ENCODE data around the gene TBC1D9.

Gene TBC1D9

DNA sequence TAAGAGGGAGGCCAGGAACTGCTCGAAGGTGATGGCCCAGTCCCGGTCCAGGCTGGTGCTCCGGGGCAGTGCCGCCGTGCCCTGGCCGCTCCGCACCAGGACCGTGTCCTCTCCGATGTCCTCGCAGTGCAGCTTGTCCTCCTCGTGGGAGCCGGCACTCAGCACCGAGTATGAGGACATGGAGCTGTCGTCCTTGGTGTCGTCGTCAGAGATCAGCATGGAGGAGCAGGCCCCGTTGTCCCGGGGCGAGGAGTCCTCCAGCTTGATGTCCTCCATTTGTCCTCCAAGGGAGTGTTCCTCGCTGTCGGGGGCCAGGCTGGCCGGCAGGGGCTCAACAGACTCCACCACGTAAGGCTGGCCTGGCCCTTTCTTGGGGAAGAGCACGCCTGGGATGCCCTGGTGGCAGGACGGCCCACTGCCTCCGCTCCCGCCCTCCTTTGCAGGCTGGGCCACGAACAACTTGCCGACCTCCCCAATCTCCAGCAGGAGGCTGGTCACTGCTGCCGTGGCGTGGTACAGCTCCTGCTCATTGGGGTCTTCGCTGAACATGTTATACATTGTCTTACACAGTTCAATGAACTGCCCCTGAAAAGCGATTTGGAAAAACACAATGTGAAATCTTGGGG lies 133.7 kb downstream of the TBC1D9 start:
- Histone ChIP-seq H3K79me2 (ENCODE audit: insufficient read depth, low read length) (no peaks in the 10 kb centered on the region), H3K4me3 (ENCODE audit: low read length, poor library complexity, severe bottlenecking) (no peak overlapping the region), H3K27me3 (ENCODE audit: insufficient read depth, low read length, poor library complexity, severe bottlenecking) (no peaks in the 10 kb centered on the region), H2AFZ (ENCODE audit: low read length) (no peak overlapping the region), H3K4me2 (ENCODE audit: low read depth, low read length, poor library complexity, severe bottlenecking) (no peak overlapping the region), H3K9me2 (replicated peaks; ENCODE audit: low read depth, low read length) (no peaks in the 10 kb centered on the region), H4K20me1 (ENCODE audit: insufficient read depth, low read length, poor library complexity, severe bottlenecking) (no peaks in the 10 kb centered on the region), H3K9ac (ENCODE audit: low read depth, low read length, poor library complexity, severe bottlenecking) (no peak overlapping the region), H3K9me3 (ENCODE audit: insufficient read depth, low read depth, low read length) (no peaks in the 10 kb centered on the region), H3F3A (ENCODE audit: low read depth) (no peaks in the 10 kb centered on the region), H3K36me3 (ENCODE audit: insufficient read depth, low read length) (no peaks in the 10 kb centered on the region), H3K4me1 (ENCODE audit: insufficient read depth, low read length, poor library complexity, severe bottlenecking) (peaks cover 19% of the 10 kb centered on the region)
- TF ChIP-seq, protein P1, sequence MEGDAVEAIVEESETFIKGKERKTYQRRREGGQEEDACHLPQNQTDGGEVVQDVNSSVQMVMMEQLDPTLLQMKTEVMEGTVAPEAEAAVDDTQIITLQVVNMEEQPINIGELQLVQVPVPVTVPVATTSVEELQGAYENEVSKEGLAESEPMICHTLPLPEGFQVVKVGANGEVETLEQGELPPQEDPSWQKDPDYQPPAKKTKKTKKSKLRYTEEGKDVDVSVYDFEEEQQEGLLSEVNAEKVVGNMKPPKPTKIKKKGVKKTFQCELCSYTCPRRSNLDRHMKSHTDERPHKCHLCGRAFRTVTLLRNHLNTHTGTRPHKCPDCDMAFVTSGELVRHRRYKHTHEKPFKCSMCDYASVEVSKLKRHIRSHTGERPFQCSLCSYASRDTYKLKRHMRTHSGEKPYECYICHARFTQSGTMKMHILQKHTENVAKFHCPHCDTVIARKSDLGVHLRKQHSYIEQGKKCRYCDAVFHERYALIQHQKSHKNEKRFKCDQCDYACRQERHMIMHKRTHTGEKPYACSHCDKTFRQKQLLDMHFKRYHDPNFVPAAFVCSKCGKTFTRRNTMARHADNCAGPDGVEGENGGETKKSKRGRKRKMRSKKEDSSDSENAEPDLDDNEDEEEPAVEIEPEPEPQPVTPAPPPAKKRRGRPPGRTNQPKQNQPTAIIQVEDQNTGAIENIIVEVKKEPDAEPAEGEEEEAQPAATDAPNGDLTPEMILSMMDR (conservative IDR thresholded peaks at IDR 0.05; ENCODE audit: low read length), result no peak
- no peak for TF ChIP-seq EZH2phosphoT487 (IDR thresholded peaks at IDR 0.05; ENCODE audit: borderline replicate concordance)

DNA sequence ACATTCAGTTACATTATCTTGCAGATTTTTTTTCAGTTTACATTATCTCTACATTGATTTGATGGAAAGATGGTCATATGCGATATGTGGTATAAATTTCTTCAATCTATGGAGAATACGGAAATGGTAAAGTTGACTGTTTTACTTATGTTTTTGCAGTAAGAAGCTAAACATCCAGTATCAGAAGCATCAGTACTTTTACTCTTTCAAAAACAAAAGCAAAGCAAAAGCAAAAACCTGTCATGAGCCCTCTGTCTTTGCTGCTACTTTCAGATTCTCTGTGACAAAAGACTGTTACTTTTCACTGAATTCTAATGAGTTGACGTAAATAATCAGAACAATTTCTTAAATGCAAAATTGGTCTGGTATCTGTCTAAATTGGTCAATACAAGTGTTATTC lies 135.0 kb downstream of the TBC1D9 start:
- Histone ChIP-seq H4K20me1 (ENCODE audit: insufficient read depth, low read length, poor library complexity, severe bottlenecking) (no peaks in the 10 kb centered on the region), H3K4me1 (ENCODE audit: insufficient read depth, low read length, poor library complexity, severe bottlenecking) (peaks cover 19% of the 10 kb centered on the region), H3K79me2 (ENCODE audit: insufficient read depth, low read length) (no peaks in the 10 kb centered on the region), H3K36me3 (ENCODE audit: insufficient read depth, low read length) (no peaks in the 10 kb centered on the region), H3F3A (ENCODE audit: low read depth) (no peaks in the 10 kb centered on the region), H3K9me3 (ENCODE audit: insufficient read depth, low read depth, low read length) (no peaks in the 10 kb centered on the region), H2AFZ (ENCODE audit: low read length) (no peak overlapping the region), H3K9me2 (replicated peaks; ENCODE audit: low read depth, low read length) (no peaks in the 10 kb centered on the region), H3K9ac (ENCODE audit: low read depth, low read length, poor library complexity, severe bottlenecking) (no peak overlapping the region), H3K27me3 (ENCODE audit: insufficient read depth, low read length, poor library complexity, severe bottlenecking) (no peaks in the 10 kb centered on the region), H3K4me2 (ENCODE audit: low read depth, low read length, poor library complexity, severe bottlenecking) (peak overlapping the region; percentile 11), H3K4me3 (ENCODE audit: low read length, poor library complexity, severe bottlenecking) (no peak overlapping the region)
- no peak for TF ChIP-seq EZH2phosphoT487 (IDR thresholded peaks at IDR 0.05; ENCODE audit: borderline replicate concordance)
- TF ChIP-seq, protein P1 (conservative IDR thresholded peaks at IDR 0.05; ENCODE audit: low read length), result no peak

DNA sequence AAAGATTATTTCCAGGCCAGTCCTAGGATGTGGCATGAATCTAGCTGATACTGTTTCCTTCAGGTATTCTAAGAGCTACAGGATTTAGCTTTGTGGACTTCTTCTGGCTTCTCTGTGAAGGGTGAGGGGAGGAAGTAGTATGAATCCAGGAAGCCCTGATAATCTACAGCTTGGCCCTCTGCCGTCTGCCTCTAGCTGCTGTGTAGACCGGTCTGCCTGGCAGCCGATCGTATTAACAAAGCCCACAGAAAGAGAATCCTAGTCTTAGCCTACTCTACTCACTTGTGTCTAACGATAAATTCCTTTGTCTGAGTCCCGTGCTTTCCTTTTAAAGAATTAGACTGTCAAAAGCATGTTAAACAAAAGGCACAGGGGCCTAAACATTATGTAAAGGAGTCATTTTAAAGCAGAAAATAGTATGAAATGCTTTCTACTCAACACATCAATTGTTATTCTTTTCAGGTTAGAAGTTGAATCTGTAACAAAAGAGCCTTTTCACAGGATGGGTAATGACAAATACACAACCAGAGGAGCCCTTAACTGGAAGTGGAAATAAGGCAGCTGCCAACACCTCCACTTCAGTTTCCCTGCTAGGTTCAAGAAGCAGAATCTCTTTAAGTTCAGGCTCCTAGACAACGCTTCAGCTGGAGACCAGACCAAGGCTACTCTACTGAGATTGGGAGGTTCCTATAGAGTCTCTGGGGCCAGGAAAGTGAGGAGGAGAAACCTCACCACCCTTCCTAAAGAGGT lies 138.5 kb downstream of the TBC1D9 start:
- TF ChIP-seq, protein P1 (conservative IDR thresholded peaks at IDR 0.05; ENCODE audit: low read length), result no peak
- no peak for TF ChIP-seq EZH2phosphoT487 (IDR thresholded peaks at IDR 0.05; ENCODE audit: borderline replicate concordance)
- H2AFZ ChIP-seq (ENCODE audit: low read length), result peak overlapping the region; percentile 18; the same call in 1 of the 2 replicates
- H3K4me3 ChIP-seq (ENCODE audit: low read length, poor library complexity, severe bottlenecking), result no peak overlapping the region
- H3K4me2 ChIP-seq (ENCODE audit: low read depth, low read length, poor library complexity, severe bottlenecking), result no peak overlapping the region
- no peaks in the 10 kb centered on the region for H3K36me3 ChIP-seq (ENCODE audit: insufficient read depth, low read length)
- H3K27me3 ChIP-seq (ENCODE audit: insufficient read depth, low read length, poor library complexity, severe bottlenecking), result no peaks in the 10 kb centered on the region
- no peaks in the 10 kb centered on the region for H3K79me2 ChIP-seq (ENCODE audit: insufficient read depth, low read length)
- H3F3A ChIP-seq (ENCODE audit: low read depth), result no peaks in the 10 kb centered on the region
- no peaks in the 10 kb centered on the region for H4K20me1 ChIP-seq (ENCODE audit: insufficient read depth, low read length, poor library complexity, severe bottlenecking)
- peaks cover 12% of the 10 kb centered on the region for H3K4me1 ChIP-seq (ENCODE audit: insufficient read depth, low read length, poor library complexity, severe bottlenecking)
- H3K9ac ChIP-seq (ENCODE audit: low read depth, low read length, poor library complexity, severe bottlenecking), result no peak overlapping the region
- no peaks in the 10 kb centered on the region for H3K9me2 ChIP-seq (replicated peaks; ENCODE audit: low read depth, low read length)
- H3K9me3 ChIP-seq (ENCODE audit: insufficient read depth, low read depth, low read length), result no peaks in the 10 kb centered on the region

Data from Loucy (cell line).